ENCODE results near the gene NLRC5.
"Not testable (repeated sequence)": the region's sequence is repeated elsewhere in the genome, so short reads cannot be mapped to it uniquely, and the experiment has no call there.

NLRC5 gene

GRCh38 chr16:57054338-57054737 is 65.0 kb downstream of the NLRC5 start:
- DNase-seq, result no peak

GRCh38 chr16:57054771-57055170 is 65.4 kb downstream of the NLRC5 start:
- no peak for DNase-seq

- no peak for DNase-seq
Measured at GRCh38 chr16:57055671-57056070, 66.3 kb downstream of the NLRC5 start.

GRCh38 chr16:57058291-57058861 is 69.0 kb downstream of the NLRC5 start:
- DNase-seq, result no peak

- no peak for DNase-seq
Measured at GRCh38 chr16:57060323-57061083, 71.1 kb downstream of the NLRC5 start.

- no peak for DNase-seq
Measured at GRCh38 chr16:57061084-57061905, 71.9 kb downstream of the NLRC5 start.

GRCh38 chr16:57062329-57062728 is 73.0 kb downstream of the NLRC5 start:
- no peak for DNase-seq

GRCh38 chr16:57063189-57063588 is 73.8 kb downstream of the NLRC5 start:
- not testable (repeated sequence) for DNase-seq

- DNase-seq, result no peak
Measured at GRCh38 chr16:57064995-57065394, 75.6 kb downstream of the NLRC5 start.

- DNase-seq, result no peak
Measured at GRCh38 chr16:57066625-57067024, 77.3 kb downstream of the NLRC5 start.

- no peak for DNase-seq
Measured at GRCh38 chr16:57067347-57067746, 78.0 kb downstream of the NLRC5 start.

- no peak for DNase-seq
Measured at GRCh38 chr16:57069053-57069452, 79.7 kb downstream of the NLRC5 start.

- no peak for DNase-seq
Measured at GRCh38 chr16:57069635-57070370, 80.4 kb downstream of the NLRC5 start.

- DNase-seq, result no peak
Measured at GRCh38 chr16:57070424-57070823, 81.1 kb downstream of the NLRC5 start.

GRCh38 chr16:57071081-57071732 is 81.8 kb downstream of the NLRC5 start:
- not testable (repeated sequence) for DNase-seq

- DNase-seq, result no peak
Measured at GRCh38 chr16:57071831-57072582, 82.7 kb downstream of the NLRC5 start.

- no peak for DNase-seq
Measured at GRCh38 chr16:57072616-57073275, 83.4 kb downstream of the NLRC5 start.

- no peak for DNase-seq
Measured at GRCh38 chr16:57077714-57078113, 88.4 kb downstream of the NLRC5 start.

GRCh38 chr16:57081744-57082143 is 92.4 kb downstream of the NLRC5 start:
- no peak for DNase-seq

GRCh38 chr16:57082664-57083063 is 93.3 kb downstream of the NLRC5 start:
- DNase-seq, result no peak

- no peak for DNase-seq
Measured at GRCh38 chr16:57083485-57084126, 94.2 kb downstream of the NLRC5 start.

Data from hematopoietic multipotent progenitor cell treated with erythropoietin and hydrocortisone succinate and interleukin-3 and kit ligand, for 8 days (in vitro differentiated cells).